Suprapubic skin (tissue), 4 donors: ENCODE measurements around the gene RGL4.

Source experiments
- CTCF ChIP-seq, 2 donors: fragments of 200-600 bp in 1 of 2; fragments of 450-650 bp in 1 of 2; sonication (generic) in 1 of 2; IDR thresholded peaks; one replicate each; pipeline ENCODE4 v1.5.1; 2016 to 2019; ENCODE audit warnings: antibody characterized with exemption in 2 of 2, mild to moderate bottlenecking in 1 of 2, moderate library complexity in 1 of 2
- EP300 ChIP-seq: sonication (generic); formaldehyde crosslinking; IDR thresholded peaks from one replicate; pipeline ENCODE4 v1.6.1; 2017; ENCODE audit warnings: antibody characterized with exemption
- POLR2A ChIP-seq, 2 donors: fragments of 450-650 bp; IDR thresholded peaks; one replicate each; pipeline ENCODE4 v1.6.1; 2017; ENCODE audit warnings: antibody characterized with exemption in 2 of 2, mild to moderate bottlenecking in 2 of 2, moderate library complexity in 2 of 2
- POLR2AphosphoS5 ChIP-seq, 3 donors: sonication (generic); formaldehyde crosslinking; IDR thresholded peaks; one replicate each; pipeline ENCODE4 v1.6.1; 2017; ENCODE audit warnings: antibody characterized with exemption in 3 of 3

DNA sequence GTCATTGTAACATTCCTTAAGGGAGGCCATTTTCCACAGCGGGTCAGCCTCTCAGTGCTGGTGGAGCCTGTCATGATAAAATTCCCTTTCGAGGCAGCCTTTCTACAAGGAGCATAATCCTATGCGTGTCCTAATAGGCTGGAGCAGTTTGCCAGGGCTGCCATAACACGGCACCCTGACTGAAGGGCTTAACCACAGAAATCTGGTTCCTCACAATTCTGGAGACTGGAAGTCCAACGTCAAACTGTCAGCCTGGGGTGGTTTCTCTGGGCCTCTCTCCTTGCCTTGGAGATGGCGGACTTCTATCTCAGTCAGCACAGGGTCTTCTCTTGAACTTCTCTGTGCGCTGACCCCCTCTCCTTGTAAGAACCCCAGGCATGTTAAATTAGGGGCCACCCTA lies 1.4 kb upstream of the RGL4 start:
- TF ChIP-seq CTCF (IDR thresholded peaks at IDR 0.05), result no peak
- no peak for TF ChIP-seq POLR2AphosphoS5 (IDR thresholded peaks at IDR 0.05)
- TF ChIP-seq POLR2A (IDR thresholded peaks at IDR 0.05), result no peak
- no peak for TF ChIP-seq EP300
